AG08395 (cell line): Measurements from ENCODE around the gene CD40.

Experiments
- DNase-seq: peaks from one replicate; pipeline ENCODE4 v3.0.0; 2012; ENCODE audit warnings: mixed read lengths, low spot score

CD40 gene

GRCh38 chr20:46173652-46174468 lies 55.7 kb downstream of the CD40 start:
- no peak for DNase-seq

GRCh38 chr20:46174469-46175126 lies 56.5 kb downstream of the CD40 start:
- DNase-seq: peak; percentile 73

- no peak for DNase-seq
These were observed 57.0 kb downstream of the CD40 start for GRCh38 chr20:46175127-46175494.

GRCh38 chr20:46176739-46177378 lies 58.7 kb downstream of the CD40 start:
- DNase-seq: no peak

- DNase-seq: no peak
These were observed 59.7 kb downstream of the CD40 start for GRCh38 chr20:46177768-46178167.

- DNase-seq: no peak
These were observed 60.8 kb downstream of the CD40 start for GRCh38 chr20:46178891-46179290.
